Measurements from ENCODE around the gene RAD51B.

The RAD51B gene

DNA sequence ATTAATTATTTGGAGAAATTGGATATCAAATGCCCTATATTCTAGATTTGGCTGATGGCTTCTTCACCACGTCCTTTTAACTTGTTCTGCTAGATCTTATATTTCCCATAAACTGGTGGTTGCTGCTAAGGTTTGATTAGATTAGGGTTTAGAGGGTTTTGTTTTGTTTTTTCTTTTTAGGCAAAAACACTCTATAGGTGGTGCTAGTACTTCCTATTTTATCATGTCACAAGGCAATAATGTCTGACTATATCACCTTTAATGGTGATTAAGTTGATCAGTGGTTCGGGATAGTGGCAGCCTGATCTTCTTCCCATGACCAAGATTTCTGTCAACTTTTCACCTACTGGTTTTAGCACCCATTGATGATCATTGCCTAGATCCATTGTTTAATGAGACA, 455.1 kb downstream of the RAD51B start:
- no peak overlapping the region for H3K4me3 ChIP-seq (replicated peaks; ENCODE audit: low read depth, low read length)

DNA sequence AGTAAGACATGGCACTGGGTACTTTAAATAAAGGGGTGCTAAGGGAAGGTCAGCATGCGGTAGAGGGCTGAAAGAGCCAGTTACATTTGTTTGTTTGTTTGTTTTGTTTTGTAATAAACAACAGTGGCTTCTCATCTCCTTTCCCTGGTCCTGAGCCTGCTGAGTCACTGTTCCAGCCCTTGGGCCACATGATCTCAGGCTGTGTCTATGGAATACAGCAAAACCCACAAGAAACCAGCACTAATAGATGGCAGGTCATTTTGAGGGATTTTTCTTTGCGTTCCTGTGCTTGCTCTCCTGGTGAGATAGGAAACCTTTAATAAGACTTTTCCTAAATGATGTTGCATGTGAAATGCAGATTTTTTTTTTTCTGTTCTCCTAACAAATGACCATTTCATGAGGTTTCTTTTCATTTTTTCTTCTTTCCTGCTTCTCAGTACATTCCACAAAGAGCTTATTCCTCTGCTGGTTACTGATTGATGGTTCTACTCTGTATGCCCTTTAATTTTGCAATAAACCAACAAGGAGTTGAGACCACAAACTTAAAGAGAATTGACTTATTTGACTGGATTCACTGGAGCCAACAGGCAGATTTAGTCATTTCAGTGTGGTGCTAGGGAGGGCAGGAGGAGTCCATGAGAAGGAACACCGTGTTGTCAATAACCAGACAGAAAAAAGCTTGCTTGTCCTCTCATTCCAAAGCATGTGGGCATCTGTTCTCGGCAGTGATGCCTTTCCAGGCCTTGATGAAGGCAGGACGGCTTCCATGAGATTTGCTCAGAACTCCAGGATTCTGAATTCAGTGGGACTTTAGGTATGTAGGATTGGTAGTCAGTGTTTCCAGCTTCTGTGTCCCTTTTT, 459.2 kb downstream of the RAD51B start:
- TF ChIP-seq, protein P1, sequence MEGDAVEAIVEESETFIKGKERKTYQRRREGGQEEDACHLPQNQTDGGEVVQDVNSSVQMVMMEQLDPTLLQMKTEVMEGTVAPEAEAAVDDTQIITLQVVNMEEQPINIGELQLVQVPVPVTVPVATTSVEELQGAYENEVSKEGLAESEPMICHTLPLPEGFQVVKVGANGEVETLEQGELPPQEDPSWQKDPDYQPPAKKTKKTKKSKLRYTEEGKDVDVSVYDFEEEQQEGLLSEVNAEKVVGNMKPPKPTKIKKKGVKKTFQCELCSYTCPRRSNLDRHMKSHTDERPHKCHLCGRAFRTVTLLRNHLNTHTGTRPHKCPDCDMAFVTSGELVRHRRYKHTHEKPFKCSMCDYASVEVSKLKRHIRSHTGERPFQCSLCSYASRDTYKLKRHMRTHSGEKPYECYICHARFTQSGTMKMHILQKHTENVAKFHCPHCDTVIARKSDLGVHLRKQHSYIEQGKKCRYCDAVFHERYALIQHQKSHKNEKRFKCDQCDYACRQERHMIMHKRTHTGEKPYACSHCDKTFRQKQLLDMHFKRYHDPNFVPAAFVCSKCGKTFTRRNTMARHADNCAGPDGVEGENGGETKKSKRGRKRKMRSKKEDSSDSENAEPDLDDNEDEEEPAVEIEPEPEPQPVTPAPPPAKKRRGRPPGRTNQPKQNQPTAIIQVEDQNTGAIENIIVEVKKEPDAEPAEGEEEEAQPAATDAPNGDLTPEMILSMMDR (IDR thresholded peaks at IDR 0.05; ENCODE audit: insufficient read depth, low read length, poor library complexity, severe bottlenecking) = no peak
- no peaks in the 10 kb centered on the region for H3K27me3 ChIP-seq (replicated peaks; ENCODE audit: control insufficient read depth, insufficient read depth, low read length)
- DNase-seq (ENCODE audit: extremely low read depth, insufficient read length) = no peak
- peak overlapping the region; percentile 16 for H3K4me3 ChIP-seq (replicated peaks; ENCODE audit: low read depth, low read length)
- no peaks in the 10 kb centered on the region for H3K36me3 ChIP-seq (ENCODE audit: control insufficient read depth, insufficient read depth, low read length)

More for the DNA sequence above, 455.1 kb downstream of the RAD51B start:
- TF ChIP-seq, protein P1 (IDR thresholded peaks at IDR 0.05; ENCODE audit: insufficient read depth, low read length, poor library complexity, severe bottlenecking) = no peak
- no peaks in the 10 kb centered on the region for H3K36me3 ChIP-seq (ENCODE audit: control insufficient read depth, insufficient read depth, low read length)
- no peak for DNase-seq (ENCODE audit: extremely low read depth, insufficient read length)
- no peaks in the 10 kb centered on the region for H3K27me3 ChIP-seq (replicated peaks; ENCODE audit: control insufficient read depth, insufficient read depth, low read length)

DNA sequence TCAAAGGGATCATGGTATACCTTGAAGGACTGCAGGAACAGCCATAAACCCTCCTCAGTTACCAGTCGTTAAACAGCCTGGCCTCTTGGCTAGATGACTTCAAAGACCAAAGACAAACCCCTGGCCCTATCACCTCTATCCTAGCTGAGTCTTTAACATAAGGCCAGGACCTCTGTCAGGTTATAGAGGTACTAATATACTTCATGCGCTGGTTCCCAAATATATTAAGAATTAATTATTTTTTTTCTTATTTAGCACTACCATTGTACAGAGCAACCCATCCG, 459.8 kb downstream of the RAD51B start:
- Histone ChIP-seq H3K36me3 (ENCODE audit: control insufficient read depth, insufficient read depth, low read length) (no peaks in the 10 kb centered on the region), H3K4me3 (replicated peaks; ENCODE audit: low read depth, low read length) (peak overlapping the region; percentile 43; the same call in 1 of the 2 replicates), H3K27me3 (replicated peaks; ENCODE audit: control insufficient read depth, insufficient read depth, low read length) (no peaks in the 10 kb centered on the region)
- no peak for DNase-seq (ENCODE audit: extremely low read depth, insufficient read length)
- TF ChIP-seq, protein P1 (IDR thresholded peaks at IDR 0.05; ENCODE audit: insufficient read depth, low read length, poor library complexity, severe bottlenecking) = no peak

DNA sequence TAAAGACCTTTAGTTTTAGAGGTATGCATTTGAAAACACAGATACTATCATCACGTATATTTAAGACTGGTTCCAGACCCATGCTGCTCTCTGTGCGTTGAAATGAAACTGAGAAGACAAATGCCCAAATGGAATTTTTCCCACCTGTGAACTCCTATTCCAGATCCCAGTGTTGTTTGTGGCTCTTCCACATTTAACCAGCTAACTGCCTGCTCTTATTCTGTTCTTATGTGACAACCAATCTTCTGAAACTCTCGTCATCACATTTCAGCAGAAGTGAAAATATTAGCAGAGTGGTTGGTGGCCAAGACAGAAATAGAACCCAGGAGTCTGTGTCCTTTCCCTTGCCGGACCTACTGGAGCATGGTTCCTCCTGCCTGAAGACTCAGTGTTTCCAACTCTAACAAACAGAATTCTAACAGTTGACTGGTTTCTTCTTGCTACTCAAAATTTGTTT, 460.2 kb downstream of the RAD51B start:
- Histone ChIP-seq H3K36me3 (ENCODE audit: control insufficient read depth, insufficient read depth, low read length) (no peaks in the 10 kb centered on the region), H3K27me3 (replicated peaks; ENCODE audit: control insufficient read depth, insufficient read depth, low read length) (no peaks in the 10 kb centered on the region), H3K4me3 (replicated peaks; ENCODE audit: low read depth, low read length) (peak overlapping the region; percentile 43; the same call in 1 of the 2 replicates)
- DNase-seq (ENCODE audit: extremely low read depth, insufficient read length) = peak; percentile 85
- TF ChIP-seq, protein P1 (IDR thresholded peaks at IDR 0.05; ENCODE audit: insufficient read depth, low read length, poor library complexity, severe bottlenecking) = no peak

DNA sequence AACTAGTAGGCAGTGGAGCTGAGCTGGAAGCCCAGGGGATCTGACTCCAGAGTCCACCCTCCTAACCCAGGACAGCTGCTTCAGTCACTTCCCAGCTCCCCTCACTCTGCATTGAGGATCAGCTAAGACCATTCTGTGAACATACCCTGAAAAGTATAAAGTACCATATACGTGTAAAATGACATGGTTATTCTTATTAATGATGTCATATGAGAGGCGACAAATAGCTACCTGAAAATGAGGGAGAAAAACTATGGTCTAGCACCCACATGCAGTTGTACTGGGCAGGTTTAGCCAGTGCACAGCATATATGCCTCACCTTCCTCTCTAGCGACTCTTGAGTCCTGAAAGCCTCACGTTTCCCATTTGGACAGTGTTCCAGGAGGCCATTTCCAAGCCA, 461.9 kb downstream of the RAD51B start:
- Histone ChIP-seq H3K4me3 (replicated peaks; ENCODE audit: low read depth, low read length) (no peak overlapping the region), H3K27me3 (replicated peaks; ENCODE audit: control insufficient read depth, insufficient read depth, low read length) (no peaks in the 10 kb centered on the region), H3K36me3 (ENCODE audit: control insufficient read depth, insufficient read depth, low read length) (no peaks in the 10 kb centered on the region)
- DNase-seq (ENCODE audit: extremely low read depth, insufficient read length) = no peak
- TF ChIP-seq, protein P1 (IDR thresholded peaks at IDR 0.05; ENCODE audit: insufficient read depth, low read length, poor library complexity, severe bottlenecking) = no peak
